GM18520 (cell line): ENCODE results near the gene RINL.
A peak's percentile ranks its signal among the peaks of the same experiment; 100 is the strongest.
"Not testable (repeated sequence)": the region's sequence is repeated elsewhere in the genome, so short reads cannot be mapped to it uniquely, and the experiment has no call there.

Experiments used
- ATAC-seq: cut with Tn5 transposase; IDR thresholded peaks from one replicate; pipeline ENCODE4 v1.9.1; 2021; ENCODE audit not compliant: unreplicated experiment

RINL gene

GRCh38 chr19:38836983-38837626 lies 41.0 kb downstream of the RINL start:
- ATAC-seq, result no peak

GRCh38 chr19:38836159-38836982 lies 41.7 kb downstream of the RINL start:
- no peak for ATAC-seq

- no peak for ATAC-seq
Observed at GRCh38 chr19:38834590-38834989, 43.5 kb downstream of the RINL start.

- no peak for ATAC-seq
Observed at GRCh38 chr19:38834104-38834490, 44.0 kb downstream of the RINL start.

- ATAC-seq, result no peak
Observed at GRCh38 chr19:38833092-38833425, 45.0 kb downstream of the RINL start.

- peak; percentile 31 for ATAC-seq
Observed at GRCh38 chr19:38831142-38831605, 46.9 kb downstream of the RINL start.

GRCh38 chr19:38830039-38830733 lies 47.9 kb downstream of the RINL start:
- no peak for ATAC-seq

GRCh38 chr19:38829203-38829602 lies 48.9 kb downstream of the RINL start:
- not testable (repeated sequence) for ATAC-seq

GRCh38 chr19:38826856-38827551 lies 51.1 kb downstream of the RINL start:
- no peak for ATAC-seq

- ATAC-seq, result not testable (repeated sequence)
Observed at GRCh38 chr19:38825936-38826335, 52.1 kb downstream of the RINL start.

- ATAC-seq, result not testable (repeated sequence)
Observed at GRCh38 chr19:38821230-38821825, 56.7 kb downstream of the RINL start.

GRCh38 chr19:38819231-38819920 lies 58.7 kb downstream of the RINL start:
- no peak for ATAC-seq
